HFF-Myc (cell line): Measurements from ENCODE around the gene ZNF892.
"Not testable (repeated sequence)": the region's sequence is repeated elsewhere in the genome, so short reads cannot be mapped to it uniquely, and the experiment has no call there.

ENCODE experiments used
- DNase-seq: peaks from one replicate; pipeline ENCODE4 v3.0.0-alpha.2; 2011; ENCODE audit warnings: low read depth; ENCODE audit errors: extremely low read depth
- H3K4me3 ChIP-seq: replicated peaks from 2 replicates; pipeline ENCODE4 v1.5.1; 2011; ENCODE audit warnings: low read depth, mild to moderate bottlenecking, control low read depth, low read length
- TF ChIP-seq, protein P1 (sequence below): IDR thresholded peaks from 2 replicates; pipeline ENCODE4 v1.5.1; 2012; ENCODE audit warnings: mild to moderate bottlenecking, low read depth, low read length, control low read depth; ENCODE audit errors: missing control alignments

The ZNF892 gene

GRCh38 chr2:95240091-95240490, 32.8 kb downstream of the ZNF892 start:
- H3K4me3 ChIP-seq, result no peak overlapping the region
- TF ChIP-seq, protein P1, sequence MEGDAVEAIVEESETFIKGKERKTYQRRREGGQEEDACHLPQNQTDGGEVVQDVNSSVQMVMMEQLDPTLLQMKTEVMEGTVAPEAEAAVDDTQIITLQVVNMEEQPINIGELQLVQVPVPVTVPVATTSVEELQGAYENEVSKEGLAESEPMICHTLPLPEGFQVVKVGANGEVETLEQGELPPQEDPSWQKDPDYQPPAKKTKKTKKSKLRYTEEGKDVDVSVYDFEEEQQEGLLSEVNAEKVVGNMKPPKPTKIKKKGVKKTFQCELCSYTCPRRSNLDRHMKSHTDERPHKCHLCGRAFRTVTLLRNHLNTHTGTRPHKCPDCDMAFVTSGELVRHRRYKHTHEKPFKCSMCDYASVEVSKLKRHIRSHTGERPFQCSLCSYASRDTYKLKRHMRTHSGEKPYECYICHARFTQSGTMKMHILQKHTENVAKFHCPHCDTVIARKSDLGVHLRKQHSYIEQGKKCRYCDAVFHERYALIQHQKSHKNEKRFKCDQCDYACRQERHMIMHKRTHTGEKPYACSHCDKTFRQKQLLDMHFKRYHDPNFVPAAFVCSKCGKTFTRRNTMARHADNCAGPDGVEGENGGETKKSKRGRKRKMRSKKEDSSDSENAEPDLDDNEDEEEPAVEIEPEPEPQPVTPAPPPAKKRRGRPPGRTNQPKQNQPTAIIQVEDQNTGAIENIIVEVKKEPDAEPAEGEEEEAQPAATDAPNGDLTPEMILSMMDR, result no peak
- DNase-seq, result no peak

DNA sequence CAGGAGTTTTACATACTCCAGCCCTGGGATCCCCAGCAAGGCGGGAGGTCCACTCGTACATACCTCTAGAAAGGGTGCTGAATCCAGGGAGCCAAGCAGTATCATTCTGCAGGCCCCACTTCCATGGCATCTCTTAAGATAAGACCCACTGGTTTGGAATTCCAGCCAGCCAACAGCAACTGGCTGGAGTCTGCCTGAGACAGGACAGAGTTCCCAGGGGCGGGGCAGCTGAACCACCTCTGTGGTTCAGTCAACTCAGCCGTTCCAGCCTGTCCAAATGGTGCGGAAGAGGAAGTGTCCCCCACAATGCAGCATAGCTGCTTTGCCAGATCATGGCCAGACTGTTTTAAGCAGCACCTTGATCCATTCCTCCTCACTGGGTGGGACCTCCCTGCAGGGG, 33.2 kb downstream of the ZNF892 start:
- no peak overlapping the region for H3K4me3 ChIP-seq
- TF ChIP-seq, protein P1, result no peak
- DNase-seq, result no peak

- DNase-seq, H3K4me3 ChIP-seq: not testable (repeated sequence)
Measured at GRCh38 chr2:95242084-95242483, 34.8 kb downstream of the ZNF892 start.
